D721Med (cell line): ENCODE results near the gene LYRM2.

Source experiments
- DNase-seq: peaks from one replicate; pipeline ENCODE4 v3.0.0; 2011; ENCODE audit warnings: low spot score; ENCODE audit not compliant: insufficient read length
- FAIRE-seq: peaks from 2 replicates; lab custom pipeline; 2011; peaks lifted over from hg19 to GRCh38; lab: Jason Lieb, UNC
- TF ChIP-seq, protein P1 (sequence below): IDR thresholded peaks from 2 replicates; pipeline ENCODE4 v1.5.1; 2012; ENCODE audit warnings: mild to moderate bottlenecking, control low read depth; ENCODE audit not compliant: insufficient read depth; ENCODE audit errors: missing control alignments

The LYRM2 gene

GRCh38 chr6:89527634-89528033, 110.9 kb downstream of the LYRM2 start:
- FAIRE-seq, result no peak
- DNase-seq, result no peak
- TF ChIP-seq, protein P1, sequence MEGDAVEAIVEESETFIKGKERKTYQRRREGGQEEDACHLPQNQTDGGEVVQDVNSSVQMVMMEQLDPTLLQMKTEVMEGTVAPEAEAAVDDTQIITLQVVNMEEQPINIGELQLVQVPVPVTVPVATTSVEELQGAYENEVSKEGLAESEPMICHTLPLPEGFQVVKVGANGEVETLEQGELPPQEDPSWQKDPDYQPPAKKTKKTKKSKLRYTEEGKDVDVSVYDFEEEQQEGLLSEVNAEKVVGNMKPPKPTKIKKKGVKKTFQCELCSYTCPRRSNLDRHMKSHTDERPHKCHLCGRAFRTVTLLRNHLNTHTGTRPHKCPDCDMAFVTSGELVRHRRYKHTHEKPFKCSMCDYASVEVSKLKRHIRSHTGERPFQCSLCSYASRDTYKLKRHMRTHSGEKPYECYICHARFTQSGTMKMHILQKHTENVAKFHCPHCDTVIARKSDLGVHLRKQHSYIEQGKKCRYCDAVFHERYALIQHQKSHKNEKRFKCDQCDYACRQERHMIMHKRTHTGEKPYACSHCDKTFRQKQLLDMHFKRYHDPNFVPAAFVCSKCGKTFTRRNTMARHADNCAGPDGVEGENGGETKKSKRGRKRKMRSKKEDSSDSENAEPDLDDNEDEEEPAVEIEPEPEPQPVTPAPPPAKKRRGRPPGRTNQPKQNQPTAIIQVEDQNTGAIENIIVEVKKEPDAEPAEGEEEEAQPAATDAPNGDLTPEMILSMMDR, result no peak

- no peak for FAIRE-seq
- TF ChIP-seq, protein P1, result no peak
- DNase-seq, result no peak
Measured at GRCh38 chr6:89526563-89526869, 112.0 kb downstream of the LYRM2 start.

- DNase-seq (no peak), FAIRE-seq (no peak)
- TF ChIP-seq, protein P1, result no peak
Measured at GRCh38 chr6:89525786-89526562, 112.6 kb downstream of the LYRM2 start.

- TF ChIP-seq, protein P1, result no peak
- DNase-seq, result no peak
- FAIRE-seq, result no peak
Measured at GRCh38 chr6:89522778-89523177, 115.8 kb downstream of the LYRM2 start.

- DNase-seq (no peak), FAIRE-seq (no peak)
- TF ChIP-seq, protein P1, result no peak
Measured at GRCh38 chr6:89520736-89521135, 117.8 kb downstream of the LYRM2 start.

DNA sequence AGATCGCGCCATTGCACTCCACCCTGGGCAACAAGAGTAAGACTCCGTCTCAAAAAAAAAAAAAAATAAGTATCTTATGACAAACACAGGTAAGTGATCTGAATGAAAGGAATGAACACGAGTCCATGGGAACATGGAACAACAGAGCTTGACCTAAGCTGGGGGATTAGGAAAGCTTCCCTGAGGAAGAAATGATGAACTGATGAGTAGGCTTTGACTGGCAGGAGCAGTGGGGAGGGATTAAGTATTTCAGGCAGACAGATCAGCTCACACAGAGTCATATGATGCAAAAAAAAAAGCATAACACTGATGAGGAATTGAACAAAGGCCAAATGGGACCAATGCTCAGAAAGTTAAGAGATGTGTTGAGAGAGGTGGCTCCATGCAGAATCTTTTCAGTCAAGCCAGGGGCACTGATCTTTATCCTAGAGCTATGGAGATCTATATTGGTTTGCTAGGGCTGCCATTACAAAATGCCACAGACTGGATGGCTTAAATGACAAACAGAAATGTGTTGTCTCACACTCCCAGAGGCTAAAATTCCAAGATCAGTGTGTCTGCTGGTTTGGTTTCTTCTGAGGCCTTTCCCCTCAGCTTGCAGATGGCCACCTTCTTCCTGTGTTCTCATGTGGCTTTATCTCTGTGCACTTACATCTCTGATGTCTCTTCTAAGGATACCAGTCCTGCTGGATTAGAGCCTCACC, 120.0 kb downstream of the LYRM2 start:
- TF ChIP-seq, protein P1, result no peak
- DNase-seq (no peak), FAIRE-seq (no peak)
